ENCODE results near the gene ITGAX.
A peak's percentile ranks its signal among the peaks of the same experiment; 100 is the strongest.

Gene ITGAX

DNA sequence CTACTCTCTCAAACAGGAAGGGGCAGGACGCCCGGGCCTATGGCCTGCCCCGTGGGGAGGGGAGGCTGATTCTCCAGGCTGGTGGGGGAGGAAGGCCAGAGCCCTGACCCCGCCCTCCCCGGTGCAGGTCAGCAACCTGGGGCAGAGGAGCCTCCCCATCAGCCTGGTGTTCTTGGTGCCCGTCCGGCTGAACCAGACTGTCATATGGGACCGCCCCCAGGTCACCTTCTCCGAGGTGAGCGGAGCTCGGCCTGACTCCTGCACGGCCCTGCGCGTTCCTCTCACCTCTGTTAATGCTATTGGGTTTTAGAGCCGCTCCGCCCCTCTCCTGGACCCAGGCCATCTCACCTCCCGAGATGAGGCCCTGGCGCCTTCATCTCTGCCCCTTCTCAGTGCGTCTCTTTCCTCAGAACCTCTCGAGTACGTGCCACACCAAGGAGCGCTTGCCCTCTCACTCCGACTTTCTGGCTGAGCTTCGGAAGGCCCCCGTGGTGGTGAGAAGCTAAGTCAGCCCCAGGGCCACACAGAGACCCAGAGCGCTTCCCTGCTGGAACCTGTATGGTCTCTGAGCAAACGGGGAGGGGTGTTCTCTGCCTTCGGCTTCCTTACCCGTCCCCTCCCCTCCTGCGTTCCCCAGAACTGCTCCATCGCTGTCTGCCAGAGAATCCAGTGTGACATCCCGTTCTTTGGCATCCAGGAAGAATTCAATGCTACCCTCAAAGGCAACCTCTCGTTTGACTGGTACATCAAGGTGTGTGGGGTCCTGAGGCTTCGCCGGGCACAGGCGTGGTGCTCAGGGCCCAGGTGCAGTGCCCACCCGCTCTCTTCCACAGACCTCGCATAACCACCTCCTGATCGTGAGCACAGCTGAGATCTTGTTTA lies 25.1 kb upstream of the ITGAX start:
- H3K9ac ChIP-seq (ENCODE audit: low read length): no peak overlapping the region
- H2BK5ac ChIP-seq (ENCODE audit: low read depth, low read length, poor library complexity): no peak overlapping the region
- no peak overlapping the region for H3K27ac ChIP-seq (ENCODE audit: low read depth, low read length)
- no peak overlapping the region for H2AFZ ChIP-seq (ENCODE audit: insufficient read depth, low read length, poor library complexity)
- no peak overlapping the region for H2BK12ac ChIP-seq (ENCODE audit: low read length)
- H4K12ac ChIP-seq (ENCODE audit: low read depth, low read length): no peak overlapping the region
- no peaks in the 10 kb centered on the region for H3K79me2 ChIP-seq (ENCODE audit: control insufficient read depth, insufficient read depth, low read length, poor library complexity)
- H3K14ac ChIP-seq (ENCODE audit: low read length): no peak overlapping the region
- H3K23ac ChIP-seq (ENCODE audit: low read length): no peak overlapping the region
- no peaks in the 10 kb centered on the region for H3K4me1 ChIP-seq (ENCODE audit: control insufficient read depth in 1 of 2, insufficient read depth in 2 of 2, low read length in 2 of 2)
- no peak for DNase-seq
- no peak overlapping the region for H2AK5ac ChIP-seq (ENCODE audit: low read length)
- no peaks in the 10 kb centered on the region for H3K79me1 ChIP-seq (ENCODE audit: low read length)
- H3K36me3 ChIP-seq (ENCODE audit: control insufficient read depth in 1 of 2, insufficient read depth in 2 of 2, low read length in 2 of 2): no peaks in the 10 kb centered on the region
- no peak overlapping the region for H3K18ac ChIP-seq (ENCODE audit: low read length)
- no peak overlapping the region for H2BK120ac ChIP-seq (ENCODE audit: insufficient read depth, low read length, poor library complexity)
- H3K27me3 ChIP-seq (ENCODE audit: insufficient read depth, low read length): peaks cover 25% of the 10 kb centered on the region
- H3K4ac ChIP-seq (ENCODE audit: low read depth, low read length): no peak overlapping the region
- no peak overlapping the region for H3K4me2 ChIP-seq (ENCODE audit: low read length)
- H4K8ac ChIP-seq (ENCODE audit: low read depth, low read length): no peak overlapping the region
- no peak overlapping the region for H4K91ac ChIP-seq (ENCODE audit: low read depth, low read length)
- no peak overlapping the region for H3K4me3 ChIP-seq (ENCODE audit: low read depth, low read length)
- WGBS (ENCODE audit: extremely low coverage, insufficient coverage, insufficient read length): no CpG with 5 or more reads among the region's 39 CpGs
- peaks cover 22% of the 10 kb centered on the region for H3K9me3 ChIP-seq (ENCODE audit: insufficient read depth, low read depth, low read length)

DNA sequence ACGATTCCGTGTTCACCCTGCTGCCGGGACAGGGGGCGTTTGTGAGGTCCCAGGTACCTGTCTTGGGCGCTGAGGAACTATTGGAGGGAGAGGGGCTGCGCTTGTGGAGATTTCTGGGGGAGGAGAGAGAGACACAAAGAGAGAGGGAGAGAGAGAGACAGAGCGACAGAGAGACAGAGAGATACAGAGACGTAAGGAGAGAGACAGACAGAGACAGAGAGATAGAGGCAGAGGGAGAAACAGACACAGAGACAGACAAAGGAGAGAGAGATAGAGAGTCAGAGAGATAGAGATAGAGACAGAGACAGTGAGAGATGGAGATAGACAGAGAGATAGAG lies 24.5 kb upstream of the ITGAX start:
- Histone ChIP-seq H3K9ac (ENCODE audit: low read length) (no peak overlapping the region), H3K4me2 (ENCODE audit: low read length) (no peak overlapping the region), H3K79me2 (ENCODE audit: control insufficient read depth, insufficient read depth, low read length, poor library complexity) (no peaks in the 10 kb centered on the region), H3K18ac (ENCODE audit: low read length) (no peak overlapping the region), H3K9me3 (ENCODE audit: insufficient read depth, low read depth, low read length) (peaks cover 19% of the 10 kb centered on the region), H3K4ac (ENCODE audit: low read depth, low read length) (no peak overlapping the region), H3K14ac (ENCODE audit: low read length) (no peak overlapping the region), H3K27ac (ENCODE audit: low read depth, low read length) (no peak overlapping the region), H3K36me3 (ENCODE audit: control insufficient read depth in 1 of 2, insufficient read depth in 2 of 2, low read length in 2 of 2) (no peaks in the 10 kb centered on the region), H3K4me1 (ENCODE audit: control insufficient read depth in 1 of 2, insufficient read depth in 2 of 2, low read length in 2 of 2) (no peaks in the 10 kb centered on the region), H2BK12ac (ENCODE audit: low read length) (no peak overlapping the region), H2AFZ (ENCODE audit: insufficient read depth, low read length, poor library complexity) (no peak overlapping the region), H2AK5ac (ENCODE audit: low read length) (no peak overlapping the region), H3K79me1 (ENCODE audit: low read length) (no peaks in the 10 kb centered on the region), H3K23ac (ENCODE audit: low read length) (no peak overlapping the region), H3K4me3 (ENCODE audit: low read depth, low read length) (no peak overlapping the region), H3K27me3 (ENCODE audit: insufficient read depth, low read length) (peaks cover 25% of the 10 kb centered on the region), H4K8ac (ENCODE audit: low read depth, low read length) (no peak overlapping the region), H4K91ac (ENCODE audit: low read depth, low read length) (no peak overlapping the region), H4K12ac (ENCODE audit: low read depth, low read length) (no peak overlapping the region), H2BK120ac (ENCODE audit: insufficient read depth, low read length, poor library complexity) (no peak overlapping the region), H2BK5ac (ENCODE audit: low read depth, low read length, poor library complexity) (no peak overlapping the region)
- no CpG with 5 or more reads among the region's 8 CpGs for WGBS (ENCODE audit: extremely low coverage, insufficient coverage, insufficient read length)
- DNase-seq: no peak

DNA sequence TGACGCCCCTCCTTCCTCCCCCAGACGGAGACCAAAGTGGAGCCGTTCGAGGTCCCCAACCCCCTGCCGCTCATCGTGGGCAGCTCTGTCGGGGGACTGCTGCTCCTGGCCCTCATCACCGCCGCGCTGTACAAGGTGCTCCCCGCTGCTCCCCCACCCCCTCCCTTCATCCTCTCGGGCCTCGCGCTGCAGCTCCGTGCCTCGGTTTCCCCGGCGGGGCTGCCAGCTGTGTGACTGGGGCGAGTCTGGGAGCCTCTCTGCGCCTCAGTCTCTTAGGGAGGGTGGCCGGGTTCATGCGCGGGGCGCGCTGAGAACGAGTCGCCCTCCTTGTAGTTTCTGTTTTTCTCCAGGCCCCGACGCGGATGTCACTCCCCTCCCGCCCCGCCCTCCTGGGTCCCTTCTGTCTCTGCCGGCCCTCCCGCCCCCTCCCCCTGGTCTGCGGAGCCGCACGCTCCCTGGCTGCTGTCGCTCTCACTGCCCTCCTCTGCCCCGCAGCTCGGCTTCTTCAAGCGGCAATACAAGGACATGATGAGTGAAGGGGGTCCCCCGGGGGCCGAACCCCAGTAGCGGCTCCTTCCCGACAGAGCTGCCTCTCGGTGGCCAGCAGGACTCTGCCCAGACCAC lies 23.7 kb upstream of the ITGAX start:
- Histone ChIP-seq H3K36me3 (ENCODE audit: control insufficient read depth in 1 of 2, insufficient read depth in 2 of 2, low read length in 2 of 2) (no peaks in the 10 kb centered on the region), H3K23ac (ENCODE audit: low read length) (no peak overlapping the region), H3K18ac (ENCODE audit: low read length) (no peak overlapping the region), H3K9me3 (ENCODE audit: insufficient read depth, low read depth, low read length) (peaks cover 19% of the 10 kb centered on the region), H4K8ac (ENCODE audit: low read depth, low read length) (no peak overlapping the region), H2BK120ac (ENCODE audit: insufficient read depth, low read length, poor library complexity) (no peak overlapping the region), H3K4me3 (ENCODE audit: low read depth, low read length) (peak overlapping the region; percentile 50), H4K12ac (ENCODE audit: low read depth, low read length) (no peak overlapping the region), H3K79me2 (ENCODE audit: control insufficient read depth, insufficient read depth, low read length, poor library complexity) (no peaks in the 10 kb centered on the region), H3K9ac (ENCODE audit: low read length) (no peak overlapping the region), H3K79me1 (ENCODE audit: low read length) (no peaks in the 10 kb centered on the region), H3K4ac (ENCODE audit: low read depth, low read length) (no peak overlapping the region), H3K27ac (ENCODE audit: low read depth, low read length) (no peak overlapping the region), H3K14ac (ENCODE audit: low read length) (no peak overlapping the region), H3K4me2 (ENCODE audit: low read length) (no peak overlapping the region), H3K4me1 (ENCODE audit: control insufficient read depth in 1 of 2, insufficient read depth in 2 of 2, low read length in 2 of 2) (no peaks in the 10 kb centered on the region), H2BK5ac (ENCODE audit: low read depth, low read length, poor library complexity) (no peak overlapping the region), H3K27me3 (ENCODE audit: insufficient read depth, low read length) (peaks cover 25% of the 10 kb centered on the region), H2AFZ (ENCODE audit: insufficient read depth, low read length, poor library complexity) (no peak overlapping the region), H4K91ac (ENCODE audit: low read depth, low read length) (no peak overlapping the region), H2BK12ac (ENCODE audit: low read length) (no peak overlapping the region), H2AK5ac (ENCODE audit: low read length) (no peak overlapping the region)
- WGBS (ENCODE audit: extremely low coverage, insufficient coverage, insufficient read length): no CpG with 5 or more reads among the region's 46 CpGs
- no peak for DNase-seq

DNA sequence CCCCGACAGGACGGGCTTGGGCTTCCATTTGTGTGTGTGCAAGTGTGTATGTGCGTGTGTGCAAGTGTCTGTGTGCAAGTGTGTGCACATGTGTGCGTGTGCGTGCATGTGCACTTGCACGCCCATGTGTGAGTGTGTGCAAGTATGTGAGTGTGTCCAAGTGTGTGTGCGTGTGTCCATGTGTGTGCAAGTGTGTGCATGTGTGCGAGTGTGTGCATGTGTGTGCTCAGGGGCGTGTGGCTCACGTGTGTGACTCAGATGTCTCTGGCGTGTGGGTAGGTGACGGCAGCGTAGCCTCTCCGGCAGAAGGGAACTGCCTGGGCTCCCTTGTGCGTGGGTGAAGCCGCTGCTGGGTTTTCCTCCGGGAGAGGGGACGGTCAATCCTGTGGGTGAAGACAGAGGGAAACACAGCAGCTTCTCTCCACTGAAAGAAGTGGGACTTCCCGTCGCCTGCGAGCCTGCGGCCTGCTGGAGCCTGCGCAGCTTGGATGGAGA lies 23.1 kb upstream of the ITGAX start:
- no peak overlapping the region for H3K4ac ChIP-seq (ENCODE audit: low read depth, low read length)
- H2BK5ac ChIP-seq (ENCODE audit: low read depth, low read length, poor library complexity): no peak overlapping the region
- H3K79me1 ChIP-seq (ENCODE audit: low read length): no peaks in the 10 kb centered on the region
- no peaks in the 10 kb centered on the region for H3K79me2 ChIP-seq (ENCODE audit: control insufficient read depth, insufficient read depth, low read length, poor library complexity)
- no peak overlapping the region for H2AFZ ChIP-seq (ENCODE audit: insufficient read depth, low read length, poor library complexity)
- no peak overlapping the region for H3K18ac ChIP-seq (ENCODE audit: low read length)
- H3K4me2 ChIP-seq (ENCODE audit: low read length): no peak overlapping the region
- no peak overlapping the region for H3K14ac ChIP-seq (ENCODE audit: low read length)
- no CpG with 5 or more reads among the region's 23 CpGs for whole genome bisulfite sequencing (ENCODE audit: extremely low coverage, insufficient coverage, insufficient read length)
- H4K91ac ChIP-seq (ENCODE audit: low read depth, low read length): no peak overlapping the region
- no peak overlapping the region for H4K8ac ChIP-seq (ENCODE audit: low read depth, low read length)
- no peaks in the 10 kb centered on the region for H3K36me3 ChIP-seq (ENCODE audit: control insufficient read depth in 1 of 2, insufficient read depth in 2 of 2, low read length in 2 of 2)
- no peaks in the 10 kb centered on the region for H3K4me1 ChIP-seq (ENCODE audit: control insufficient read depth in 1 of 2, insufficient read depth in 2 of 2, low read length in 2 of 2)
- H3K23ac ChIP-seq (ENCODE audit: low read length): no peak overlapping the region
- no peak overlapping the region for H2AK5ac ChIP-seq (ENCODE audit: low read length)
- H3K9ac ChIP-seq (ENCODE audit: low read length): no peak overlapping the region
- no peak overlapping the region for H3K27ac ChIP-seq (ENCODE audit: low read depth, low read length)
- H3K27me3 ChIP-seq (ENCODE audit: insufficient read depth, low read length): peaks cover 25% of the 10 kb centered on the region
- H2BK12ac ChIP-seq (ENCODE audit: low read length): no peak overlapping the region
- no peak for DNase-seq
- peak overlapping the region; percentile 50 for H3K4me3 ChIP-seq (ENCODE audit: low read depth, low read length)
- peaks cover 18% of the 10 kb centered on the region for H3K9me3 ChIP-seq (ENCODE audit: insufficient read depth, low read depth, low read length)
- H4K12ac ChIP-seq (ENCODE audit: low read depth, low read length): no peak overlapping the region
- H2BK120ac ChIP-seq (ENCODE audit: insufficient read depth, low read length, poor library complexity): no peak overlapping the region

Data from trophoblast cell (in vitro differentiated cells and primary cell).